Measurements from ENCODE around the gene KCNQ1. TPM values are rescaled to one million over a fixed set of nuclear protein-coding genes. Genes with fewer than 3 reads are reported as not detected.

The KCNQ1 gene
- total RNA-seq, 1 donor from 2014 or later: 8.5 TPM

- H3K4me1 Mint-ChIP-seq: peaks cover 38% of the 10 kb centered on the region
- no peak for DNase-seq (ENCODE audit: low spot score in 2 of 2, unreplicated experiment in 2 of 2)
- no peak overlapping the region for H3K27ac Mint-ChIP-seq
- no peak for TF ChIP-seq CTCF (IDR thresholded peaks at IDR 0.05; ENCODE audit: unreplicated experiment)
- H3K36me3 Mint-ChIP-seq: peaks cover 23% of the 10 kb centered on the region
- no peaks in the 10 kb centered on the region for H3K27me3 Mint-ChIP-seq (ENCODE audit: low read depth)
- H3K9me3 Mint-ChIP-seq: no peaks in the 10 kb centered on the region
- H3K4me3 Mint-ChIP-seq: no peak overlapping the region
These were observed 227.9 kb downstream of the KCNQ1 start for GRCh38 chr11:2672553-2673249.

GRCh38 chr11:2673250-2673610 lies 228.4 kb downstream of the KCNQ1 start:
- no peak overlapping the region for H3K27ac Mint-ChIP-seq
- TF ChIP-seq CTCF (IDR thresholded peaks at IDR 0.05; ENCODE audit: unreplicated experiment): no peak
- no peak for DNase-seq (ENCODE audit: low spot score in 2 of 2, unreplicated experiment in 2 of 2)
- H3K4me3 Mint-ChIP-seq: no peak overlapping the region
- H3K36me3 Mint-ChIP-seq: peaks cover 18% of the 10 kb centered on the region
- peaks cover 43% of the 10 kb centered on the region for H3K4me1 Mint-ChIP-seq
- H3K9me3 Mint-ChIP-seq: no peaks in the 10 kb centered on the region
- H3K27me3 Mint-ChIP-seq (ENCODE audit: low read depth): no peaks in the 10 kb centered on the region

GRCh38 chr11:2673871-2674471 lies 229.2 kb downstream of the KCNQ1 start:
- no peak overlapping the region for H3K4me3 Mint-ChIP-seq
- peaks cover 11% of the 10 kb centered on the region for H3K36me3 Mint-ChIP-seq
- no peaks in the 10 kb centered on the region for H3K27me3 Mint-ChIP-seq (ENCODE audit: low read depth)
- no peak for TF ChIP-seq CTCF (IDR thresholded peaks at IDR 0.05; ENCODE audit: unreplicated experiment)
- H3K4me1 Mint-ChIP-seq: peaks cover 49% of the 10 kb centered on the region
- DNase-seq (ENCODE audit: low spot score in 2 of 2, unreplicated experiment in 2 of 2): no peak
- peak overlapping the region; percentile 61 for H3K27ac Mint-ChIP-seq
- H3K9me3 Mint-ChIP-seq: no peaks in the 10 kb centered on the region

- Mint-ChIP-seq H3K27ac (peak overlapping the region; percentile 74), H3K4me3 (no peak overlapping the region), H3K9me3 (no peaks in the 10 kb centered on the region), H3K27me3 (ENCODE audit: low read depth) (no peaks in the 10 kb centered on the region), H3K36me3 (peaks cover 4% of the 10 kb centered on the region), H3K4me1 (peaks cover 49% of the 10 kb centered on the region)
- DNase-seq (ENCODE audit: low spot score in 2 of 2, unreplicated experiment in 2 of 2): peak in 1 of 2 experiments; percentile 32
- TF ChIP-seq CTCF (IDR thresholded peaks at IDR 0.05; ENCODE audit: unreplicated experiment): no peak
These were observed 229.9 kb downstream of the KCNQ1 start for GRCh38 chr11:2674658-2675131.

GRCh38 chr11:2675540-2675939 lies 230.7 kb downstream of the KCNQ1 start:
- H3K9me3 Mint-ChIP-seq: no peaks in the 10 kb centered on the region
- H3K4me1 Mint-ChIP-seq: peaks cover 49% of the 10 kb centered on the region
- H3K36me3 Mint-ChIP-seq: no peaks in the 10 kb centered on the region
- no peak for TF ChIP-seq CTCF (IDR thresholded peaks at IDR 0.05; ENCODE audit: unreplicated experiment)
- H3K4me3 Mint-ChIP-seq: no peak overlapping the region
- DNase-seq (ENCODE audit: low spot score in 2 of 2, unreplicated experiment in 2 of 2): peak in 1 of 2 experiments; percentile 44
- H3K27ac Mint-ChIP-seq: peak overlapping the region; percentile 34
- H3K27me3 Mint-ChIP-seq (ENCODE audit: low read depth): no peaks in the 10 kb centered on the region
